ENCODE data around the gene GRIN2A.

The GRIN2A gene

DNA sequence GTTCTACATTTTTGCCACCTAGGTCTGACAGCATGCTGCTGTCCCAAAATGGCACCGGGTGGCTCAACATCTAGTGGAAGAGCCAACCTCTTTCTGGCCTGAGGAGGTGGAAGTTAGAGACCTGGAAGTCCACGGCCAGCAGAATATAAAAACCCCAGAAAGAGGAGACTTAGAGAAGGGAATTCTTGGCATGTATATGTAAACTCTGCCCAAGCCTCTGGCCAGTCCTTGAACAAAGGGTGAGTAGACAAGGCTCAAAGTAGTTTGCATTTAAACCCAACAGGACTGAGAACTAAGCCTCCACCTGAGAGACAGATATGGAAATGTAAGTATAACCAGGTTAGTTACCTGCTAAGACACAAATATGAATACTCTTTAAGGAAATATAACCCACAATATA is 210.3 kb downstream of the GRIN2A start:
- DNase-seq (ENCODE audit: extremely low spot score), result no peak
- TF ChIP-seq CTCF (IDR thresholded peaks at IDR 0.05; ENCODE audit: control extremely low read depth, extremely low read depth, low read depth, missing control alignments), result no peak
- CTCF ChIA-PET, result no interaction called here
- POLR2A ChIA-PET, result no interaction called here

- no peak for TF ChIP-seq CTCF (IDR thresholded peaks at IDR 0.05; ENCODE audit: control extremely low read depth, extremely low read depth, low read depth, missing control alignments)
- ChIA-PET CTCF (interaction anchor here (1.2 to 1.6 kb wide), 2 partner anchors 11 to 12 kb away, joined by 3 read pairs; no protein-coding TSS in a partner anchor), POLR2A (no interaction called here)
- DNase-seq (ENCODE audit: extremely low spot score), result no peak
These were observed 211.4 kb downstream of the GRIN2A start for GRCh38 chr16:9970796-9971195.

GRCh38 chr16:9970244-9970643 is 212.0 kb downstream of the GRIN2A start:
- TF ChIP-seq CTCF (IDR thresholded peaks at IDR 0.05; ENCODE audit: control extremely low read depth, extremely low read depth, low read depth, missing control alignments), result no peak
- CTCF ChIA-PET, result interaction anchor here (1.2 to 1.6 kb wide), 2 partner anchors 11 to 13 kb away, joined by 3 read pairs; no protein-coding TSS in a partner anchor

GRCh38 chr16:9969580-9969979 is 212.6 kb downstream of the GRIN2A start:
- ChIA-PET CTCF (interaction anchor here (1.2 to 1.6 kb wide), 2 partner anchors 10 to 14 kb away, joined by 3 read pairs; no protein-coding TSS in a partner anchor), POLR2A (no interaction called here)
- TF ChIP-seq CTCF (IDR thresholded peaks at IDR 0.05; ENCODE audit: control extremely low read depth, extremely low read depth, low read depth, missing control alignments), result no peak
- DNase-seq (ENCODE audit: extremely low spot score), result no peak

More at GRCh38 chr16:9970244-9970643, 212.0 kb downstream of the GRIN2A start:
- no peak for DNase-seq (ENCODE audit: extremely low spot score)
- POLR2A ChIA-PET, result no interaction called here

DNA sequence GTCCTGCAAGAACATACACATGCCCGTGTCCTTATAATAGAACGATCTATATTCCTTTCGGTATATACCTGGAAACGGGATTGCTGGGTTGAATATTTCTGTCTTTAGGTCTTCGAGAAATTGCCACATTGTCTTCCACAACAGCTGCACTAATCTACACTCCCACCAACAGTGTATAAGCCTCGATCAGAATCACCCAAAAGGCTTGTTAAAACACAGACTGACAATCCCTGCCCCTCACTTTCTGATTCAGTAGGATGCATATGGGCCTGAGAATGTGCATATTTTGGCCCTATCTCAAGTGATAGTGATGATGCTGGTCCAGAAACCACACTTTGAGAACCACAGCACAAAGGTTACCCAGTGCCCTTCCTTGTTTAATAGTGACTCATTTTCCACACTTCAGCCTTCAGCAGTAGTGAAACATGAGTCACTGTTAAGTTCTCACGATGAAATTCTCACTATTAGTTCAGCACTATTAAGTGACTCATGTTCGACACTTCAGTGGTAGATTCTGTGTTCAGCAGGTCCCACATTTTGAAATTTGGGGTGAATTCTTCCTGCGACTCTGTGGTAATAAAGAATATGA is 215.6 kb downstream of the GRIN2A start:
- CTCF ChIA-PET, result no interaction called here
- TF ChIP-seq CTCF (IDR thresholded peaks at IDR 0.05; ENCODE audit: control extremely low read depth, extremely low read depth, low read depth, missing control alignments), result no peak
- peak; percentile 32 for DNase-seq (ENCODE audit: extremely low spot score)
- POLR2A ChIA-PET, result no interaction called here

DNA sequence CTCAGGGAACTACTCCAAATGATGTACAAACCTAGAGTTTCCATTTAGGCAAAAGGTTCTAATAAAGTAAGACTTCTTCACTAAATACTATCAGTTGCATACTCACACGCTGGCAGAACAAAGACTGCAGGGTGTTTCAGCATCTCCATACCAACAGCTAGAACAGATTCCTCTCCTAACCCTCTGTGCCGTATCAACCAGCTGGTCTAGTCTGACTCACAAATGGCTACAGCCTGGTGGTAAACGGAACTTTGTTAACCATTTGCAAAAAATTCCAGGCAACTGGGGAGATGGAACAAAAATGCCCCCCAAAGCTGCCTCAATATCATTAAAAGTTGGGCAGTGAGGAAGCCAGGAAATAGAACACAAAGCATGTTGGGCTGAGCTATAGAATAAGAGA is 217.1 kb downstream of the GRIN2A start:
- POLR2A ChIA-PET, result no interaction called here
- no peak for DNase-seq (ENCODE audit: extremely low spot score)

More for the DNA sequence above, 217.1 kb downstream of the GRIN2A start:
- no peak for TF ChIP-seq CTCF (IDR thresholded peaks at IDR 0.05; ENCODE audit: control extremely low read depth, extremely low read depth, low read depth, missing control alignments)
- CTCF ChIA-PET, result interaction anchor here (1.1 kb wide), 1 partner anchor 19 kb away, joined by 3 read pairs; no protein-coding TSS in a partner anchor
